OCI-LY3 (cell line): Measurements from ENCODE around the gene ICAM1.
"Not testable (repeated sequence)": the region's sequence is repeated elsewhere in the genome, so short reads cannot be mapped to it uniquely, and the experiment has no call there.

ENCODE experiments used
- H2AFZ ChIP-seq: fragments of 200-600, 300-600 bp; shearing (Covaris generic); 2 replicates; pipeline ENCODE4 v1.6.0; 2014; ENCODE audit warnings: antibody characterized with exemption, low read depth, low read length
- H3K27ac ChIP-seq: fragments of 200-600, 300-600 bp; sonication (generic); 2 replicates; pipeline ENCODE4 v1.5.1; 2014; ENCODE audit warnings: mild to moderate bottlenecking, low read length, moderate library complexity, mixed read lengths
- H3K27me3 ChIP-seq: fragments of 200-600, 300-600 bp; sonication (generic); 2 replicates; pipeline ENCODE4 v1.6.1; 2014; ENCODE audit warnings: low read depth, low read length, mixed read lengths
- H3K36me3 ChIP-seq: fragments of 200-600, 300-600 bp; sonication (generic); replicated peaks from 2 replicates; pipeline ENCODE3; 2014; ENCODE audit warnings: low read depth, low read length, mixed read lengths
- H3K4me1 ChIP-seq: fragments of 300-600, 200-600 bp; sonication (generic); 2 replicates; pipeline ENCODE4 v1.6.1; 2014; ENCODE audit warnings: low read length, mixed read lengths
- H3K4me2 ChIP-seq: fragments of 200-600, 300-600 bp; sonication (generic); 2 replicates; pipeline ENCODE4 v1.6.1; 2014; ENCODE audit warnings: low read length, mixed read lengths
- H3K4me3 ChIP-seq: fragments of 300-600, 200-600 bp; sonication (generic); 2 replicates; pipeline ENCODE4 v1.5.1; 2014; ENCODE audit warnings: antibody characterized with exemption, mild to moderate bottlenecking, low read length, moderate library complexity
- H3K79me2 ChIP-seq: fragments of 300-600, 200-600 bp; shearing (Covaris generic); 2 replicates; pipeline ENCODE4 v1.6.1; 2014; ENCODE audit warnings: mild to moderate bottlenecking, low read length, mixed read lengths
- H3K9ac ChIP-seq: fragments of 300-600, 200-600 bp; shearing (Covaris generic); 2 replicates; pipeline ENCODE4 v1.6.0; 2014; ENCODE audit warnings: mild to moderate bottlenecking, low read length, moderate library complexity
- H3K9me3 ChIP-seq: fragments of 200-600, 300-600 bp; shearing (Covaris generic); 2 replicates; pipeline ENCODE4 v1.6.1; 2014; ENCODE audit warnings: low read length, mixed read lengths; ENCODE audit not compliant: insufficient read depth
- H4K20me1 ChIP-seq: fragments of 200-600, 300-600 bp; sonication (generic); 2 replicates; pipeline ENCODE4 v1.6.1; 2016; ENCODE audit warnings: low read length, mixed read lengths; ENCODE audit not compliant: insufficient read depth
- CTCF ChIP-seq: fragments of 200-600, 300-600 bp; sonication (generic); IDR thresholded peaks from 2 replicates; pipeline ENCODE4 v1.5.1; 2014; ENCODE audit warnings: antibody characterized with exemption, low read length, low read depth
- EZH2phosphoT487 ChIP-seq: fragments of 200-600 bp; shearing (Covaris generic); IDR thresholded peaks from 2 replicates; pipeline ENCODE4 v1.6.1; 2018; ENCODE audit warnings: antibody characterized with exemption, mixed run types, low read depth

Gene ICAM1

GRCh38 chr19:10274589-10274988, 3.7 kb downstream of the ICAM1 start:
- no peak overlapping the region for H3K9ac ChIP-seq
- peaks cover 63% of the 10 kb centered on the region for H4K20me1 ChIP-seq
- H3K27ac ChIP-seq = peak overlapping the region; percentile 40
- TF ChIP-seq EZH2phosphoT487 = no peak
- no peak for TF ChIP-seq CTCF
- H2AFZ ChIP-seq = no peak overlapping the region
- H3K4me3 ChIP-seq = peak overlapping the region; percentile 23; the same call in 1 of the 2 replicates
- H3K9me3 ChIP-seq = no peaks in the 10 kb centered on the region
- H3K27me3 ChIP-seq = no peaks in the 10 kb centered on the region
- peaks cover 58% of the 10 kb centered on the region for H3K4me1 ChIP-seq
- peaks cover 57% of the 10 kb centered on the region for H3K36me3 ChIP-seq
- H3K4me2 ChIP-seq = peak overlapping the region; percentile 32; the same call in 1 of the 2 replicates
- peaks cover 99% of the 10 kb centered on the region for H3K79me2 ChIP-seq

GRCh38 chr19:10277795-10278589, 7.1 kb downstream of the ICAM1 start:
- Histone ChIP-seq H3K27ac (peak overlapping the region; percentile 27), H3K4me1 (peaks cover 49% of the 10 kb centered on the region), H2AFZ (no peak overlapping the region), H3K9me3 (no peaks in the 10 kb centered on the region), H3K4me3 (no peak overlapping the region), H3K9ac (no peak overlapping the region), H3K79me2 (peaks cover 94% of the 10 kb centered on the region), H3K4me2 (0 out of 2 replicates have a peak overlapping the region, but pooled peaks have one; percentile 0), H4K20me1 (peaks cover 86% of the 10 kb centered on the region), H3K36me3 (peaks cover 64% of the 10 kb centered on the region), H3K27me3 (no peaks in the 10 kb centered on the region)
- TF ChIP-seq CTCF (no peak), EZH2phosphoT487 (no peak)

- H3K4me2 ChIP-seq = no peak overlapping the region
- no peaks in the 10 kb centered on the region for H3K27me3 ChIP-seq
- peaks cover 94% of the 10 kb centered on the region for H3K79me2 ChIP-seq
- peaks cover 72% of the 10 kb centered on the region for H3K36me3 ChIP-seq
- no peak overlapping the region for H3K9ac ChIP-seq
- H3K9me3 ChIP-seq = no peaks in the 10 kb centered on the region
- H4K20me1 ChIP-seq = peaks cover 89% of the 10 kb centered on the region
- H3K4me1 ChIP-seq = peaks cover 41% of the 10 kb centered on the region
- TF ChIP-seq EZH2phosphoT487 (no peak), CTCF (no peak)
- H3K4me3 ChIP-seq = no peak overlapping the region
- peak overlapping the region; percentile 27 for H3K27ac ChIP-seq
- H2AFZ ChIP-seq = no peak overlapping the region
Measured at GRCh38 chr19:10278935-10279334, 8.0 kb downstream of the ICAM1 start.

GRCh38 chr19:10279737-10280442, 9.0 kb downstream of the ICAM1 start:
- Histone ChIP-seq H3K79me2 (peaks cover 85% of the 10 kb centered on the region), H3K4me2 (no peak overlapping the region), H3K27ac (no peak overlapping the region), H3K27me3 (no peaks in the 10 kb centered on the region), H3K4me3 (no peak overlapping the region), H3K36me3 (peaks cover 74% of the 10 kb centered on the region), H4K20me1 (peaks cover 89% of the 10 kb centered on the region), H3K9ac (no peak overlapping the region), H2AFZ (no peak overlapping the region), H3K9me3 (no peaks in the 10 kb centered on the region), H3K4me1 (peaks cover 32% of the 10 kb centered on the region)
- no peak for TF ChIP-seq EZH2phosphoT487
- TF ChIP-seq CTCF = no peak

GRCh38 chr19:10282043-10282442, 11.1 kb downstream of the ICAM1 start:
- not testable (repeated sequence) for H3K9ac ChIP-seq, H3K27ac ChIP-seq, H3K27me3 ChIP-seq, H3K4me3 ChIP-seq, H3K4me2 ChIP-seq, H2AFZ ChIP-seq, H3K9me3 ChIP-seq
- H3K4me1 ChIP-seq = peaks cover 18% of the 10 kb centered on the region
- H3K36me3 ChIP-seq = peaks cover 79% of the 10 kb centered on the region
- H4K20me1 ChIP-seq = peaks cover 93% of the 10 kb centered on the region
- peaks cover 64% of the 10 kb centered on the region for H3K79me2 ChIP-seq
